OCI-LY1 (cell line): ENCODE results near the gene KDM3A.

Source experiments
- EZH2 ChIP-seq: fragments of 200-600 bp; sonication (generic), shearing (Covaris generic); IDR thresholded peaks from 2 replicates; pipeline ENCODE4 v1.8.0; 2017; ENCODE audit warnings: borderline replicate concordance, mixed run types, mild to moderate bottlenecking, antibody characterized with exemption, low read length, moderate library complexity, mixed read lengths
- TF ChIP-seq, protein P1 (sequence below): fragments of 200-600 bp; sonication (generic), shearing (Covaris generic); IDR thresholded peaks from 2 replicates; pipeline ENCODE4 v1.5.1; 2017; ENCODE audit warnings: mild to moderate bottlenecking, antibody characterized with exemption, low read length, moderate library complexity, mixed read lengths

DNA sequence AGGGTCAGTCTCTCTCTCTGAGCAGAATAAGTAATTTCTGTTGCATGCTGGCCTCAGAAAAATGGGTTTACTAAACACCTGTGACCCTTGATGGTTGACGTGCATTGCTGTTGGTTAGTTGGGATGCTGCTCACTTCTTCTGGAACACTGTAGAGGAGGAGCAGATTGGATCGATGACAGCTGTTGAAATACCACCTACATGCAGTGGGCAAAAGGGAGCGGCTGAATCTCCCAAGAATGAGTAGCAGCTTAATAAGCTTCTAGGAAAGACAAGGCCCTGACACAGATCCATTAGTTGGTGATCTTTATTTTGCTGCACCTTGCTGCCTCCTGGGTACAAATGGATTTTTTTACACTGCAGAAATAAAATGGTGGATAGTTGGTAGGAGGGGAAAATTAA is 43.2 kb downstream of the KDM3A start:
- TF ChIP-seq, protein P1, sequence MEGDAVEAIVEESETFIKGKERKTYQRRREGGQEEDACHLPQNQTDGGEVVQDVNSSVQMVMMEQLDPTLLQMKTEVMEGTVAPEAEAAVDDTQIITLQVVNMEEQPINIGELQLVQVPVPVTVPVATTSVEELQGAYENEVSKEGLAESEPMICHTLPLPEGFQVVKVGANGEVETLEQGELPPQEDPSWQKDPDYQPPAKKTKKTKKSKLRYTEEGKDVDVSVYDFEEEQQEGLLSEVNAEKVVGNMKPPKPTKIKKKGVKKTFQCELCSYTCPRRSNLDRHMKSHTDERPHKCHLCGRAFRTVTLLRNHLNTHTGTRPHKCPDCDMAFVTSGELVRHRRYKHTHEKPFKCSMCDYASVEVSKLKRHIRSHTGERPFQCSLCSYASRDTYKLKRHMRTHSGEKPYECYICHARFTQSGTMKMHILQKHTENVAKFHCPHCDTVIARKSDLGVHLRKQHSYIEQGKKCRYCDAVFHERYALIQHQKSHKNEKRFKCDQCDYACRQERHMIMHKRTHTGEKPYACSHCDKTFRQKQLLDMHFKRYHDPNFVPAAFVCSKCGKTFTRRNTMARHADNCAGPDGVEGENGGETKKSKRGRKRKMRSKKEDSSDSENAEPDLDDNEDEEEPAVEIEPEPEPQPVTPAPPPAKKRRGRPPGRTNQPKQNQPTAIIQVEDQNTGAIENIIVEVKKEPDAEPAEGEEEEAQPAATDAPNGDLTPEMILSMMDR: no peak
- no peak for TF ChIP-seq EZH2
